Hypothalamus (tissue), 51 donors: ENCODE results near the gene UMODL1.

Experiments used
- DNase-seq, 51 donors: peaks; one replicate each; lab custom pipeline; 2025; lab: John Stamatoyannopoulos, UW

The UMODL1 gene

GRCh38 chr21:42071146-42071737, at the start of gene UMODL1:
UMODL1 (plus strand) TSS chr21:42071317; CDS start chr21:42071317, 0 bp downstream.
- no peak for DNase-seq

GRCh38 chr21:42021371-42022090, 49.6 kb upstream of the UMODL1 start:
- peak in 16 of 51 donors; percentile 10 to 61 (median 30) for DNase-seq

- DNase-seq, result peak in 1 of 51 donors; percentile 53
Observed at GRCh38 chr21:42022091-42022430, 49.1 kb upstream of the UMODL1 start.

GRCh38 chr21:42022906-42023305, 48.2 kb upstream of the UMODL1 start:
- DNase-seq, result no peak

- DNase-seq, result no peak
Observed at GRCh38 chr21:42025376-42026081, 45.6 kb upstream of the UMODL1 start.

GRCh38 chr21:42026082-42026435, 45.1 kb upstream of the UMODL1 start:
- no peak for DNase-seq

- no peak for DNase-seq
Observed at GRCh38 chr21:42027085-42027821, 43.9 kb upstream of the UMODL1 start.

GRCh38 chr21:42027822-42028765, 43.0 kb upstream of the UMODL1 start:
- peak in 1 of 51 donors; percentile 40 for DNase-seq

- no peak for DNase-seq
Observed at GRCh38 chr21:42028766-42029425, 42.2 kb upstream of the UMODL1 start.

GRCh38 chr21:42030311-42030710, 40.8 kb upstream of the UMODL1 start:
- no peak for DNase-seq

- DNase-seq, result no peak
Observed at GRCh38 chr21:42031241-42031640, 39.9 kb upstream of the UMODL1 start.

- DNase-seq, result no peak
Observed at GRCh38 chr21:42031816-42032215, 39.3 kb upstream of the UMODL1 start.

- no peak for DNase-seq
Observed at GRCh38 chr21:42032266-42032665, 38.9 kb upstream of the UMODL1 start.

- DNase-seq, result no peak
Observed at GRCh38 chr21:42032968-42033367, 38.1 kb upstream of the UMODL1 start.

GRCh38 chr21:42036313-42036712, 34.8 kb upstream of the UMODL1 start:
- DNase-seq, result no peak

- no peak for DNase-seq
Observed at GRCh38 chr21:42037516-42037915, 33.6 kb upstream of the UMODL1 start.

GRCh38 chr21:42037943-42038342, 33.2 kb upstream of the UMODL1 start:
- no peak for DNase-seq

- no peak for DNase-seq
Observed at GRCh38 chr21:42038393-42038792, 32.7 kb upstream of the UMODL1 start.

- DNase-seq, result no peak
Observed at GRCh38 chr21:42038826-42039425, 32.2 kb upstream of the UMODL1 start.
